ENCODE data around the gene ANKS1A. TPM values are rescaled to one million over a fixed set of nuclear protein-coding genes. Genes with fewer than 3 reads are reported as not detected.

Gene ANKS1A
- total RNA-seq, 2 experiments from 2014 or later: 7.4 to 9.1 TPM

DNA sequence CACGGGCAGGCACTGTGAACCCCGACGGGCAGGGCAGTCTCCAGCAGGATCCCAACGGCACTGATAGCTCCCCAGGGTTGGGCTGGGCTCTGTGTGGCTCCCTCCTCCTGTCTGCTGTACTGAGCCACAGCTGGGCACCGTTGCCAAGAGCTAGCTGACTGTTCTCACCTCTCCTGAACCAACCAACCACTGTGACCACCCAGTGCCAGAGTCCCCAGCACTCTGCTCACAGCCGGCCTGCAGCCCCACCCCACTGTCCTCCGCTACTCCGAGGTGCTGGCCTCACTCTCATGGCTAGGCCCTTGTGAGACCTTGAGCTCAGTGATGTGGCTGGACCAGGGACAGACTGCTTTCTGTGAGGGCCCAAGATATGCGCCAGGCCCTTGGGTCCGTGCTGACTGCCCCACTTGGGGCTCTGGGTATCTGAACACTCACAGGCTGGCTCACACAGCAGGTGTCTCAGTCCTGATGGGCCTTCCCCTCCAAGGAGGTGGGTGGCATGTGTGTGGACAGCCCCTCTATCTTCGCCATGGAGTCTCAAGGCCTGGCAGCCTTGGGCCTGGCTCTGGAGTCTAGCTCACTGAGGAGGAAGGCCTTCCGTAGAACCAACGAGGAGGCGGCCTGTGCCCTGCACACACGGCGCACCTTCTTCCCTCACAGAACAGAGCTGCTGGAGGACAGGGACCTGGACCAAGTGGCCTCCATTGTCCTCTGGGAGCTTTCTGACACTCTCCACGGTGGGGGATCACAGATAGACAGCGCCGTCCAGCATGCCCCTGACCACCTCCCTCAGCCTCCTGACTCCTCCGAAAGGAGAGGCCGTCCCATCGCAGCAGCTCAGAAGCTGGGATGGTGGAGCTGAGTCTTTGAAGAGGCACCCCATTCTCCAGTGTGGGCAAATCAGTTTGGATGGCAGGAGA, 198.6 kb downstream of the ANKS1A start:
- DNase-seq (no peak), ATAC-seq (no peak)
- no peaks in the 10 kb centered on the region for H3K9me3 Mint-ChIP-seq (ENCODE audit: low read depth)
- H3K27me3 Mint-ChIP-seq: no peaks in the 10 kb centered on the region
- ChIA-PET CTCF (interaction anchor here (0.6 kb wide), 1 partner anchor 52 kb away, joined by 3 read pairs; no protein-coding TSS in a partner anchor), POLR2A (no interaction called here)
- no peak overlapping the region for H3K4me3 Mint-ChIP-seq
- H3K27ac Mint-ChIP-seq: no peak overlapping the region
- peaks cover 6% of the 10 kb centered on the region for H3K36me3 Mint-ChIP-seq (ENCODE audit: low read depth)
- intact Hi-C loops (cut with DNase I, micrococcal nuclease): no loop called here
- no peaks in the 10 kb centered on the region for H3K4me1 Mint-ChIP-seq

DNA sequence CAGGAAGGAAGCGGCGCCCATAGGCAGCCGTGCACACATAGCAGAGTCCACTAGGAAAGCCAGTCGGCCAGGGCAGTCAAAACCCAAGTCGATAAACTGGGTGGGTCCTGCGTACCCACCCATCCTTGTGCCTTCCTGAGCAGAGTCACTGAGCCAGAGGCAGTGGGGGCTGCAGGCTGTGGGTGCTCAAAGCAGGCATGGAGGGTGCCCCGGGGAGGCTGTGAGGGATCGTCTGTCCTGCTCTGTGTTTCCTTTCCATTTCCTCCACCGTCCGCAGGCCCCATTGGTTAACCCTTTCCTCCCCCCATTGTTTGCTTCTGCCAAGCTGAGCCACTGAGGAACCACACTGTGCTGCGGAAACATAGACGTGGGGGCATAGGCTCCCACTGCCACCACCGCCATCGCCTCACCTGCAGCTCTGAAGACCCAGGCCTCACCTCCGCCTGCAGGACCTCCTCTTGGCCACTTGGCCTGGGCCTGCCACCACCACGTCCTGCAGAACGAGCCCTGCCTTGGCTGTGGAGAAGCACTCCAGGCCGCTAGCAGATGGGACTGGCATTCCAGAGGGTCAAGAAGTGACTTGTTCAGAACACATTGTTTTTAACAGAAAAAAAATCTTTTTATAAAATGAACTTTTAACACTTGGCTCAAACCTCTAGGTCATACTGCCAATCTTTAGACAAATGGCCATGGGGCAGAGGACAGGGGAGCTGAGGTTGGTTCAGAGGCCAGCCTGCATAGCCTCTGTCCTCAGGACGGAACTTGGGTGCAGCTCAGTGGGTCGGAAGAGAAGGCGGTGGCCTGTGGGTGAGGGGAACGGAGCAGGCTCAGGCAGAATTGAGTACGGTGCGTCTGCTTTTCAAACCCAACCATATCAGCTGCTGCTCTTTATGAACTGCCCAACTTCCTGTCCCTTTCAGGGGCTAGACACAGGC, 199.5 kb downstream of the ANKS1A start:
- peaks cover 6% of the 10 kb centered on the region for H3K36me3 Mint-ChIP-seq (ENCODE audit: low read depth)

DNA sequence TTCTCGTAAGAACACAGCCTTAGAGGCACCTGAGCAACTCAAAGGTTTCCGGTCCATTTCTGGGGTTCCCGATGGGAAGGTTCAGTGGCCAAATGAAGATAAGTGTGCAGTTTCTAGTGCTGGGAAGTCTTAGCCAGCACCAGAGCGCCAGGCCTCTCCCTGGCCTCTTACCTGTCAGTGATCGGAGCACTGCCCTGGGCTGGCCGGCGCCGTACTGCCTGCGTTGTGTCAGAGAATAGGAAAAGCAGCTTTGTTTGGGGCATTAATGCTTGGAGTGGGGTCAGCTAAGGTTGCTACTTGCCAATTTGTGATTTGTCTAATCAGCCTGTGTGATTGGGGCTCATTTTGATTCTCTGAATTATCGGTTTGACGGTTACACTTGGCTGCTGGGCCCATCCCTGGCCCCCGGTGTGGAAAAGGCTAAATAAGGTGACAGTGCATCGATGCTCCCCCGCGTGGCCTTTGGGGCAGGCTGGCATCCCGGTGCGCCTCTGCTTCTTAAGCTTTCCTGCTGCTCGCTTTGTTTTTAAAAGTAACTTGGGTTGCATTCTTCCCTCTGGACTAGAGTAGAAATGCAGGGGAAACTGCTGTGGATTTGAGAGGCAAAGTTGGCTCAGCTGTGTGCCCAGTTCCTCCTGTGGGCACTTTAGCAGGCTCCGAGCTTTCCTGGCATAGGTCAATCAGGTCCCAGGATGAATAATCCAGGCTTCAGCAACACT, 200.3 kb downstream of the ANKS1A start:
- DNase-seq (no peak), ATAC-seq (no peak)
- no peak overlapping the region for H3K27ac Mint-ChIP-seq
- no peak overlapping the region for H3K4me3 Mint-ChIP-seq
- intact Hi-C loops (cut with DNase I, micrococcal nuclease): no loop called here
- H3K9me3 Mint-ChIP-seq (ENCODE audit: low read depth): no peaks in the 10 kb centered on the region
- ChIA-PET POLR2A (interaction anchor here (0.6 kb wide), 1 partner anchor 734 kb away, joined by 7 read pairs; no protein-coding TSS in a partner anchor), CTCF (interaction anchor here (0.9 kb wide), 1 partner anchor 10 kb away, joined by 3 read pairs; no protein-coding TSS in a partner anchor)
- no peaks in the 10 kb centered on the region for H3K27me3 Mint-ChIP-seq
- peaks cover 6% of the 10 kb centered on the region for H3K36me3 Mint-ChIP-seq (ENCODE audit: low read depth)
- no peaks in the 10 kb centered on the region for H3K4me1 Mint-ChIP-seq

More for the DNA sequence above, 199.5 kb downstream of the ANKS1A start:
- no peak for ATAC-seq
- POLR2A ChIA-PET: no interaction called here
- H3K4me1 Mint-ChIP-seq: no peaks in the 10 kb centered on the region
- H3K4me3 Mint-ChIP-seq: no peak overlapping the region
- no peak for DNase-seq
- H3K9me3 Mint-ChIP-seq (ENCODE audit: low read depth): no peaks in the 10 kb centered on the region
- intact Hi-C loops (cut with DNase I, micrococcal nuclease): no loop called here
- H3K27me3 Mint-ChIP-seq: no peaks in the 10 kb centered on the region
- H3K27ac Mint-ChIP-seq: no peak overlapping the region
- CTCF ChIA-PET: interaction anchor here (0.9 kb wide), 1 partner anchor 11 kb away, joined by 3 read pairs; no protein-coding TSS in a partner anchor

DNA sequence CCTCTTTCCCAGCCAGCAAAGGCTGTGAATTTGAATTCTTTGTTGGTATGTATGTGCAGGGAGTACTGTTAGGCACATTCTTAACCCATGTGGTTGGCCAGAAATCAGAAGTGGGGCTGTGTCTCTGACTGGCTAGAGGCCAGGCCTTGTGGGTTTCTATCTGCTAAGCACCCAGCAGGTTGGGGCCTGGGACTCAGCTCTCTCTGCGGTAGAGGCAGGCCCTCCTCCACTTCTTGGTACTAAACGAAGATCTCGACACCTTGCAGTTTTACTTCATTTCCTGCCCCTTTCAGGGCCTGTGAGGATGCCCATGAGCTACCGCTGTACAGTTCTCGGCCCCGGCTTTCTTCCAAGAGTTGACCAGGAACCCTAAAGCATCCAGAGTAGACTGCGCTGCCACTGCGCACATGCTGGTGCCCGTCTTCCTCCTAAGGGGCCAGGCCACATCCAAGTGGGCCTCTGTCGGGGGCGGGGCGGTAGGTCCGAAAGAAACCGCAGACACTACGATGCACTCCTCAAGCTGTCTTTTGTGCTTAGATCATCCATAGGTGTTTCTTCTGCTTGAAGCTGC, 201.0 kb downstream of the ANKS1A start:
- Mint-ChIP-seq H3K4me3 (no peak overlapping the region), H3K27ac (no peak overlapping the region), H3K27me3 (no peaks in the 10 kb centered on the region), H3K4me1 (no peaks in the 10 kb centered on the region), H3K9me3 (ENCODE audit: low read depth) (no peaks in the 10 kb centered on the region), H3K36me3 (ENCODE audit: low read depth) (peaks cover 5% of the 10 kb centered on the region)
- DNase-seq: no peak
- ChIA-PET CTCF (no interaction called here), POLR2A (interaction anchor here (0.6 kb wide), 1 partner anchor 733 kb away, joined by 7 read pairs; no protein-coding TSS in a partner anchor)
- intact Hi-C loops (cut with DNase I, micrococcal nuclease): no loop called here
- no peak for ATAC-seq

DNA sequence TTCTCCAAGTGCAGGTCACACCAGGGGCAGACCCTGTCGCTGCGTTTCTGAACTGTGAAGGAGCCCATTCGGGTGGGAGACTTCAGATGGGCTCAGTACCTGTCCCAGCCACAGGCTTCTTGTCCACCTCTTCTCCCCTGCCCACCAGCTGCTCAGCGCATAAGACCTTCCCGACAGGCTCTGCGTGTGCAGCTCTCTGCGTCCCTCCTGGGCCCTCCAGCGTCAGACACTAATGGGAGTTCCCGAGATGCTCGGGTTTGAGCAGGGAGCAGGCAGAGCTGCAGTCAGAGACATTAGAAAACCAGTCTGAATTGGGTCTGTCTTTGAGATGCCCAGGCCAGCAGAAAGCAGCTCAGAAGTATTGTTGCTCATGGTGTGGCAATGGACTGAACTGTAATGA, 201.7 kb downstream of the ANKS1A start:
- H3K36me3 Mint-ChIP-seq (ENCODE audit: low read depth): peaks cover 3% of the 10 kb centered on the region
- no peak for ATAC-seq
- no peak for DNase-seq
- H3K4me1 Mint-ChIP-seq: no peaks in the 10 kb centered on the region
- H3K4me3 Mint-ChIP-seq: no peak overlapping the region
- intact Hi-C loops (cut with DNase I, micrococcal nuclease): no loop called here
- POLR2A ChIA-PET: no interaction called here
- H3K27me3 Mint-ChIP-seq: no peaks in the 10 kb centered on the region
- H3K27ac Mint-ChIP-seq: no peak overlapping the region
- H3K9me3 Mint-ChIP-seq (ENCODE audit: low read depth): no peaks in the 10 kb centered on the region
- CTCF ChIA-PET: no interaction called here

DNA sequence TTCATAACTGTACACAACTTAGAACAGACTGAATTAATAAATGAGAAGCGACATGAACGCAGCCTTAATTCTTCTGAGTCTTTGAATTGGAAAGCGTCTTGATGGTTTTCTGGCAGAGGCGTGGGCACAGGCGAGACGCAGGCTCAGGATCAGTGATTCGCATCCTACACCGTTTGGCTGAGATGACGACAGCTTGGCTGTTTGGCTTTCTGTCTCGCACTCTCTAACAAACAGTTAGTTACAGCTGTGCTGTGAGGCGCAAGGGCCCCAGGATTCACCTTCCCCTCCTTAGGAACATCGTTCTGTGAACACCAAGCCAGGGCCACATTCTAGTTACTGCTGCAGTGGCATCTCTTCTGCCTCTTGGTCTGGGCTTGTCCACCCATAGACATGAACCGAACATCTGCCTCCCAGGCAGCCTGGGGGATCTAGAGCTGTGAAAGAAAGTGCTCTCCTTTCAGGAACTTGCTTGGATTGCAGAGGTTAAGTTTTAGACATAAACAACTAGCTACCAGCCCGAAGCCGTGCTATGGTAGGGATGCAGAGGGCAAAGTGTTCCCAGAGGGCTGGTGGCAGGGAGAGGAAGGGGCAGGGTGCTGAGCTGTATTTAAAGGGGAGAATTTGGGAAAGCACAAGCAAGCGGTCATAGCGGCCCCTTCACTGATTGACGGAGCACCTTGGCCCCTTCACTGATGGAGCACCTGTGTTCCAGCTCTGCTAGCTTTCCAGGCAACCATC, 202.5 kb downstream of the ANKS1A start:
- DNase-seq (no peak), ATAC-seq (no peak)
- CTCF ChIA-PET: no interaction called here
- POLR2A ChIA-PET: no interaction called here
- Mint-ChIP-seq H3K27ac (no peak overlapping the region), H3K4me3 (no peak overlapping the region), H3K36me3 (ENCODE audit: low read depth) (peaks cover 3% of the 10 kb centered on the region), H3K9me3 (ENCODE audit: low read depth) (no peaks in the 10 kb centered on the region), H3K4me1 (no peaks in the 10 kb centered on the region), H3K27me3 (no peaks in the 10 kb centered on the region)
- intact Hi-C loops (cut with DNase I, micrococcal nuclease): no loop called here

DNA sequence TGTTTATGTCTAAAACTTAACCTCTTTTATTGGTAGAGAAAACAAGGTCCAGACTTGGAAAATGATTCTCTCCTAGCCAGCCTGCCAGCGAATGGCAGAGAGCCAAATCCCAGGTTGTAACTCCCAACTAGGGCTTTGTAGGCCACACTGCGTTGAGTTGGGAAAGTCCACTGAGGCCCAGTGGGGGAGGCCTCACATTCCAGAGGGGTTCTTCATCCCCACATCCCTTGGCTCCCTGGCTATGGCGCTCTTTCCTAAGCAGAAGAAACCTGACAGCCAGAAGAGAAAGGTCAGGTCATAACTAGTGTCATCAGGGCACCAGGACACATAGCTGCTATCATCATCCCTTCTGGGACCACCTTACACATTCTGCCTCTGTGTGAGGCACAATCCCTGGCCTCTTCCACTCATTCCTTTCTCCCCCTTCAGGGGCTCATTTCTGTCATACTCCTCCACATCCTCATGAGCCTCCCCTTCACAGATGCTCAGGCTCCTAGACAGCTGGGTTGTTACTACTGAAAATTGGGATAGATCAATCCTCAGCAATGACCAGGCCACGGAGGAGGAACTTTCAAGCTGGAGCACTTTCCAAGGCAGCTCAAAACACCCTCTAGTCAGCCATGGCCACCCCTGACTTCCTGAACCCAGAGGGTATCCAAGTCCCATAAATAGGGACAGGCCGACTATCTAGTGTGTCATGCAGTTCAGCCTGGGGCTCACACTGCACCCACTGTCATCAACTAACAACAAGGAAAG, 203.5 kb downstream of the ANKS1A start:
- Mint-ChIP-seq H3K4me3 (no peak overlapping the region), H3K27ac (no peak overlapping the region), H3K36me3 (ENCODE audit: low read depth) (peaks cover 3% of the 10 kb centered on the region), H3K9me3 (ENCODE audit: low read depth) (no peaks in the 10 kb centered on the region), H3K4me1 (no peaks in the 10 kb centered on the region), H3K27me3 (no peaks in the 10 kb centered on the region)
- CTCF ChIA-PET: no interaction called here
- DNase-seq: no peak
- no peak for ATAC-seq
- POLR2A ChIA-PET: no interaction called here
- intact Hi-C loops (cut with DNase I, micrococcal nuclease): no loop called here

DNA sequence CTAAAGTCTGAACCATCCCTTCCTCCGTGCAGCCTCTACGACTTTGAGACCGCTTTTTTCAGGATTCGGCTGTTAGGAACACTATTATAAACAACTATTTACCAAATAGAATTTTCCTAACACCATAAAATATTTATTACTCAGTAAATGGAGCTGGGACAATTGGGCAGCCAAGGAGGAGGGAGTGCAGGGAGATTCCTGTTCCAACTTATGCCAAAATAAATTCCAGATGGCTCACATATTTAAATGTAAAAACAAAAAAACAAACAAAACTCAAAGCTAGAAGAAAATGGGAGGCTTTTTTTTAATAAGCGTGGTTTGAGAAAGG, 204.0 kb downstream of the ANKS1A start:
- intact Hi-C loops (cut with DNase I, micrococcal nuclease): no loop called here
- H3K27me3 Mint-ChIP-seq: no peaks in the 10 kb centered on the region
- ChIA-PET CTCF (no interaction called here), POLR2A (no interaction called here)
- ATAC-seq: no peak
- H3K27ac Mint-ChIP-seq: no peak overlapping the region
- no peak for DNase-seq
- H3K4me1 Mint-ChIP-seq: no peaks in the 10 kb centered on the region
- H3K36me3 Mint-ChIP-seq (ENCODE audit: low read depth): peaks cover 1% of the 10 kb centered on the region
- H3K4me3 Mint-ChIP-seq: no peak overlapping the region
- H3K9me3 Mint-ChIP-seq (ENCODE audit: low read depth): no peaks in the 10 kb centered on the region

DNA sequence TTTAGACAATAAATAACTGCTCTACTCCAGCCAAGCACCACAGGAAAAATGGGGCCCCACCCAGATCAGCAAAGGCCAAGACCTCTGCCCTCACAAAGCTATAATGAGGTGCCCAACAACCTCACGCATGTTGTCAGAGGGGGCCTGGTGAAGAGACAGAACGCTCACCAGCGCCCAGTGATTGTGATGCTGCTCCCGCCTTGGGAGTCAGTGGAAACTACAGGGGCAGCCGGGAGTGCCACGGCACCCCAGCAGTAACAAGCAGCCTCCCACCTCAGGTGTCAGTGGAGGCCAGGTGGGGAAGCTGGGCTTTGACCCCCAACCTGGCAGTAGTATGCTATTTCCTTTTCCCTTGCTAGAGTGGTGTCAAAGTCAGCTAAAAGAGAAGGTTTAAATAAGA, 204.7 kb downstream of the ANKS1A start:
- no peaks in the 10 kb centered on the region for H3K4me1 Mint-ChIP-seq
- ATAC-seq: no peak
- POLR2A ChIA-PET: no interaction called here
- no peak overlapping the region for H3K27ac Mint-ChIP-seq
- H3K4me3 Mint-ChIP-seq: no peak overlapping the region
- no peak for DNase-seq
- CTCF ChIA-PET: no interaction called here
- intact Hi-C loops (cut with DNase I, micrococcal nuclease): no loop called here
- H3K27me3 Mint-ChIP-seq: no peaks in the 10 kb centered on the region
- no peaks in the 10 kb centered on the region for H3K36me3 Mint-ChIP-seq (ENCODE audit: low read depth)
- H3K9me3 Mint-ChIP-seq (ENCODE audit: low read depth): no peaks in the 10 kb centered on the region

DNA sequence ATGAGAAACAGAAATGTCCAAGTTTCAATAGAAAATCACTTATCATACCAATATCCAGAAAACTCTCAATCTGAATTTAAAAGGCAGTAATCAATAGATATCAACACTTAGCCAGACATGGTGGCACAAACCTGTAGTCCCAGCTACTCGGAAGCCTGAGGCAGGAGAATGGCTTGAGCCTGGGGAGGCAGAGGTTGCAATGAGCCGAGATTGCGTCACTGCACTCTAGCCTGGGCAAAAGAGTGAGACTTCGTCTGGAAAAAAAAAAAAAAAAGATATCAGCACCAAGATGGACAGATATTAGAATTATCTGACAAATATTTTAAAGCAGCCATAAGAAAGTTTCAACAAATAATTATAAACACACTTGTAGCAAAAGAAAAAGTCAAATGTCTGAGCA, 205.1 kb downstream of the ANKS1A start:
- H3K27me3 Mint-ChIP-seq: no peaks in the 10 kb centered on the region
- DNase-seq: no peak
- CTCF ChIA-PET: no interaction called here
- no peaks in the 10 kb centered on the region for H3K4me1 Mint-ChIP-seq
- POLR2A ChIA-PET: no interaction called here
- no peak overlapping the region for H3K4me3 Mint-ChIP-seq
- no peaks in the 10 kb centered on the region for H3K36me3 Mint-ChIP-seq (ENCODE audit: low read depth)
- no peaks in the 10 kb centered on the region for H3K9me3 Mint-ChIP-seq (ENCODE audit: low read depth)
- ATAC-seq: no peak
- intact Hi-C loops (cut with DNase I, micrococcal nuclease): no loop called here
- no peak overlapping the region for H3K27ac Mint-ChIP-seq

Data from activated CD4-positive, alpha-beta T cell treated with anti-CD3 and anti-CD28 coated beads for 36 hours (primary cell).